ENCODE measurements around the gene DRC7.
"Not testable (repeated sequence)": the region's sequence is repeated elsewhere in the genome, so short reads cannot be mapped to it uniquely, and the experiment has no call there.

Gene DRC7

DNA sequence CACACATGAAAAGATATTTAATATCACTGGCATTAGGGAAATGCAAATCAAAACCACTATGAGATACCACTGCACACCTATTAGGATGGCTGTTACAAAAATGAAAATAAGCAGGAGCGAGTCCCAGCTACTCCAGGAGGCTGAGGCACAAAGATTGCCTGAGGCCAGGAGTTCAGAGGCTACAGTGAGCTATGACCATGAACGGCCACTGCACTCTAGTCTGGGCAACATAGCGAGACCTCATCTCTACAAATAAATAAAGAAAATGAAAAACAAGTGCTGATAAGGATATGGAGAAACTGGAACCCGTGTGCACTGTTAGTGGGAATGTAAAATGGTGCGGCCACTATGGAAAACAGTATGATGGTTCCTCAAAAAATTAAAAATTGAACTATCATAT is 84.1 kb downstream of the DRC7 start:
- TF ChIP-seq, protein P1, sequence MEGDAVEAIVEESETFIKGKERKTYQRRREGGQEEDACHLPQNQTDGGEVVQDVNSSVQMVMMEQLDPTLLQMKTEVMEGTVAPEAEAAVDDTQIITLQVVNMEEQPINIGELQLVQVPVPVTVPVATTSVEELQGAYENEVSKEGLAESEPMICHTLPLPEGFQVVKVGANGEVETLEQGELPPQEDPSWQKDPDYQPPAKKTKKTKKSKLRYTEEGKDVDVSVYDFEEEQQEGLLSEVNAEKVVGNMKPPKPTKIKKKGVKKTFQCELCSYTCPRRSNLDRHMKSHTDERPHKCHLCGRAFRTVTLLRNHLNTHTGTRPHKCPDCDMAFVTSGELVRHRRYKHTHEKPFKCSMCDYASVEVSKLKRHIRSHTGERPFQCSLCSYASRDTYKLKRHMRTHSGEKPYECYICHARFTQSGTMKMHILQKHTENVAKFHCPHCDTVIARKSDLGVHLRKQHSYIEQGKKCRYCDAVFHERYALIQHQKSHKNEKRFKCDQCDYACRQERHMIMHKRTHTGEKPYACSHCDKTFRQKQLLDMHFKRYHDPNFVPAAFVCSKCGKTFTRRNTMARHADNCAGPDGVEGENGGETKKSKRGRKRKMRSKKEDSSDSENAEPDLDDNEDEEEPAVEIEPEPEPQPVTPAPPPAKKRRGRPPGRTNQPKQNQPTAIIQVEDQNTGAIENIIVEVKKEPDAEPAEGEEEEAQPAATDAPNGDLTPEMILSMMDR (conservative IDR thresholded peaks at IDR 0.05): no peak
- H3K27ac ChIP-seq: no peak overlapping the region

DNA sequence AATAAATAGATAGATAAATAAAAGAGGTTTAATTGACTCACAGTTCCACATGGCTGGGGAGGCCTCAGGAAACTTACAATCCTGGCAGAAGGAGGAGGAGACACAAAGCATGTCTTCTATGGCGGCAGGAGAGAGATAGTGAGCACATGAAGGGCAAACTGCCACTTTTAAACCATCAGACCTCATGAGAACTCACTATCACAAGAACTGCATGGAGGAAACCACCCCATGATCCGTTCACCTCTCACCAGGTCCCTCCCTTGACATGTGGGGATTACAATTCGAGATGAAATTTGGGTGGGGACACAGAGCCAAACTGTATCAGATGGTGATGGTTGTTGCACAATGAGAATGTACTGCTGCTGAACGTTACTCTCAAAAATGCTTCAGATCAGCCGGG is 85.2 kb downstream of the DRC7 start:
- H3K27ac ChIP-seq: not testable (repeated sequence)

DNA sequence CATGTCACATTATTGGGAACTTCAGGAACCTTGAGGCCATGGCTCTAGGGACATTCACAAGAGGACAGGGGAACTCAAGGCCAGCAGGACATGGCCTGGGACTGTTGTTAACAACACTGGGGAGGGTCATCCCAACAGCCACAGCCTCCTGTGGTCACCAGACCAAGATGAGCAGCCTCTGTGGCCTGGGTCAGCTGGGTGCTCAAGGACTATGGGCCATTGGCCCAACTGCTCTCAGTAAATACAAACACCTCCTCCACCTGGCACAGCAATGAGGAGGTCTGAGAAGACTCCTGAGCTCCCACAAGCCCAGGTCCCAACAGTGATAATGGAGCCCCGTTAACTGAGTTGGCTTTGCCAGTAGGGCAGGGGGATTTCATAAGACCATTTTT is 86.7 kb downstream of the DRC7 start:
- no peak overlapping the region for H3K27ac ChIP-seq
- TF ChIP-seq, protein P1 (conservative IDR thresholded peaks at IDR 0.05): no peak

All from VCaP (cell line).